ENCODE measurements around the gene C3.

Gene C3

GRCh38 chr19:6697291-6697690 lies 23.2 kb downstream of the C3 start:
- Histone ChIP-seq H3K9me3 (no peaks in the 10 kb centered on the region), H3K27me3 (peaks cover 21% of the 10 kb centered on the region), H3K27ac (no peak overlapping the region), H3K36me3 (no peaks in the 10 kb centered on the region), H3K4me1 (ENCODE audit: control insufficient read depth in 1 of 2, insufficient read depth in 1 of 2, low read depth in 1 of 2, low read length in 1 of 2) (no peaks in the 10 kb centered on the region), H3K4me3 (ENCODE audit: low read depth in 1 of 2, low read length in 1 of 2) (no peak overlapping the region)
- no peak for TF ChIP-seq CTCF (IDR thresholded peaks at IDR 0.05)

- Histone ChIP-seq H3K36me3 (no peaks in the 10 kb centered on the region), H3K4me3 (ENCODE audit: low read depth in 1 of 2, low read length in 1 of 2) (no peak overlapping the region), H3K27ac (no peak overlapping the region), H3K9me3 (no peaks in the 10 kb centered on the region), H3K4me1 (ENCODE audit: control insufficient read depth in 1 of 2, insufficient read depth in 1 of 2, low read depth in 1 of 2, low read length in 1 of 2) (no peaks in the 10 kb centered on the region), H3K27me3 (peaks cover 11% of the 10 kb centered on the region)
- TF ChIP-seq CTCF (IDR thresholded peaks at IDR 0.05) = no peak
These were observed 24.1 kb downstream of the C3 start for GRCh38 chr19:6696239-6696820.

GRCh38 chr19:6694147-6694815 lies 26.2 kb downstream of the C3 start:
- no peaks in the 10 kb centered on the region for H3K4me1 ChIP-seq (ENCODE audit: control insufficient read depth in 1 of 2, insufficient read depth in 1 of 2, low read depth in 1 of 2, low read length in 1 of 2)
- no peak overlapping the region for H3K27ac ChIP-seq
- peaks cover 21% of the 10 kb centered on the region for H3K27me3 ChIP-seq
- no peaks in the 10 kb centered on the region for H3K9me3 ChIP-seq
- no peak overlapping the region for H3K4me3 ChIP-seq (ENCODE audit: low read depth in 1 of 2, low read length in 1 of 2)
- H3K36me3 ChIP-seq = no peaks in the 10 kb centered on the region
- TF ChIP-seq CTCF (IDR thresholded peaks at IDR 0.05) = no peak

GRCh38 chr19:6693681-6694080 lies 26.8 kb downstream of the C3 start:
- TF ChIP-seq CTCF (IDR thresholded peaks at IDR 0.05) = no peak
- Histone ChIP-seq H3K9me3 (no peaks in the 10 kb centered on the region), H3K27ac (no peak overlapping the region), H3K27me3 (peaks cover 20% of the 10 kb centered on the region), H3K4me1 (ENCODE audit: control insufficient read depth in 1 of 2, insufficient read depth in 1 of 2, low read depth in 1 of 2, low read length in 1 of 2) (no peaks in the 10 kb centered on the region), H3K4me3 (ENCODE audit: low read depth in 1 of 2, low read length in 1 of 2) (no peak overlapping the region), H3K36me3 (no peaks in the 10 kb centered on the region)

GRCh38 chr19:6693056-6693471 lies 27.4 kb downstream of the C3 start:
- no peak for TF ChIP-seq CTCF (IDR thresholded peaks at IDR 0.05)

More at GRCh38 chr19:6693056-6693471, 27.4 kb downstream of the C3 start:
- Histone ChIP-seq H3K4me3 (ENCODE audit: low read depth in 1 of 2, low read length in 1 of 2) (no peak overlapping the region), H3K27ac (no peak overlapping the region), H3K27me3 (peaks cover 13% of the 10 kb centered on the region), H3K36me3 (no peaks in the 10 kb centered on the region), H3K4me1 (ENCODE audit: control insufficient read depth in 1 of 2, insufficient read depth in 1 of 2, low read depth in 1 of 2, low read length in 1 of 2) (no peaks in the 10 kb centered on the region), H3K9me3 (no peaks in the 10 kb centered on the region)

Data from neutrophil (primary cell).